Liver (tissue), 3 donors: Measurements from ENCODE around the gene OAS2.

Experiments
- FOXA1 ChIP-seq: IDR thresholded peaks from 2 replicates; pipeline ENCODE4 v1.6.1; 2016; ENCODE audit warnings: antibody characterized with exemption
- GABPA ChIP-seq, 2 donors: IDR thresholded peaks in 1 of 2; conservative IDR thresholded peaks in 1 of 2; 2 replicates each; pipeline ENCODE4 v1.6.1; 2016; ENCODE audit warnings: antibody characterized with exemption in 2 of 2, mild to moderate bottlenecking in 1 of 2, moderate library complexity in 1 of 2
- JUND ChIP-seq, 2 donors: IDR thresholded peaks; 2 replicates each; pipeline ENCODE4 v1.6.1; 2016; ENCODE audit warnings: antibody characterized with exemption in 2 of 2
- NR2F2 ChIP-seq: IDR thresholded peaks from 2 replicates; pipeline ENCODE4 v1.6.1; 2016; ENCODE audit warnings: antibody characterized with exemption
- RAD21 ChIP-seq, 2 donors: IDR thresholded peaks; 2 replicates each; pipeline ENCODE4 v1.6.1; 2016; ENCODE audit warnings: antibody characterized with exemption in 2 of 2, mild to moderate bottlenecking in 2 of 2
- RXRA ChIP-seq, 2 donors: IDR thresholded peaks; 2 replicates each; pipeline ENCODE4 v1.6.1; 2017 to 2018; ENCODE audit warnings: antibody characterized with exemption in 2 of 2, mild to moderate bottlenecking in 1 of 2
- SP1 ChIP-seq: IDR thresholded peaks from 2 replicates; pipeline ENCODE4 v1.6.1; 2018; ENCODE audit warnings: antibody characterized with exemption, mild to moderate bottlenecking
- TF ChIP-seq, protein P1 (sequence below): fragments of 150-350 bp; IDR thresholded peaks from 2 replicates; pipeline ENCODE4 v1.5.1; 2017; ENCODE audit warnings: improper control_type of control experiment, low read depth, low read length; ENCODE audit not compliant: missing input control
- TF ChIP-seq, protein P2 (sequence below): IDR thresholded peaks from 2 replicates; pipeline ENCODE4 v1.6.1; 2016; ENCODE audit warnings: antibody characterized with exemption
- donor health status: healthy.
- donor health status: healthy.

DNA sequence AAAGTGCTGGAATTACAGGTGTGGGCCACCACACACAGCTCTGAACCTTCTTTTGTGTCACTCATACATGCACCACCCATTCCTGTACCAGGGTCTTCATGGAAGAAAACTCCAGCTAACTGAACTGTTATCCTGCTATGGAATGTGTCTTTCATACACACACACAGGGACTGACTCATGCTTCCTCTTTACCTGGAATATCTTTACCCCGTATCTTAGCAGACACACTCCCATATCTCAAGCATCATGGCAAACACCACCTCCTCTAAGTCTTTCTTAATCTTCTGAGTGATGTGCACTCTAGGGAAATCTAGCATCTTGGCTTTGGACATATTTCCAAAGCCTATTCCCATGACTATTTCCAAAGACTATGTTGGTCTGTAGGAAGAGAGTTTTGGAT lies 43.2 kb downstream of the OAS2 start:
- TF ChIP-seq GABPA (IDR thresholded peaks at IDR 0.05 in 1 of 2, conservative IDR thresholded peaks at IDR 0.05 in 1 of 2), result no peak
- TF ChIP-seq, protein P1, sequence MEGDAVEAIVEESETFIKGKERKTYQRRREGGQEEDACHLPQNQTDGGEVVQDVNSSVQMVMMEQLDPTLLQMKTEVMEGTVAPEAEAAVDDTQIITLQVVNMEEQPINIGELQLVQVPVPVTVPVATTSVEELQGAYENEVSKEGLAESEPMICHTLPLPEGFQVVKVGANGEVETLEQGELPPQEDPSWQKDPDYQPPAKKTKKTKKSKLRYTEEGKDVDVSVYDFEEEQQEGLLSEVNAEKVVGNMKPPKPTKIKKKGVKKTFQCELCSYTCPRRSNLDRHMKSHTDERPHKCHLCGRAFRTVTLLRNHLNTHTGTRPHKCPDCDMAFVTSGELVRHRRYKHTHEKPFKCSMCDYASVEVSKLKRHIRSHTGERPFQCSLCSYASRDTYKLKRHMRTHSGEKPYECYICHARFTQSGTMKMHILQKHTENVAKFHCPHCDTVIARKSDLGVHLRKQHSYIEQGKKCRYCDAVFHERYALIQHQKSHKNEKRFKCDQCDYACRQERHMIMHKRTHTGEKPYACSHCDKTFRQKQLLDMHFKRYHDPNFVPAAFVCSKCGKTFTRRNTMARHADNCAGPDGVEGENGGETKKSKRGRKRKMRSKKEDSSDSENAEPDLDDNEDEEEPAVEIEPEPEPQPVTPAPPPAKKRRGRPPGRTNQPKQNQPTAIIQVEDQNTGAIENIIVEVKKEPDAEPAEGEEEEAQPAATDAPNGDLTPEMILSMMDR, result no peak
- TF ChIP-seq, protein P2, sequence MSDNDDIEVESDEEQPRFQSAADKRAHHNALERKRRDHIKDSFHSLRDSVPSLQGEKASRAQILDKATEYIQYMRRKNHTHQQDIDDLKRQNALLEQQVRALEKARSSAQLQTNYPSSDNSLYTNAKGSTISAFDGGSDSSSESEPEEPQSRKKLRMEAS, result no peak
- TF ChIP-seq RAD21 (IDR thresholded peaks at IDR 0.05), result no peak
- TF ChIP-seq NR2F2, result no peak
- TF ChIP-seq RXRA (IDR thresholded peaks at IDR 0.05), result no peak
- no peak for TF ChIP-seq SP1
- TF ChIP-seq JUND (IDR thresholded peaks at IDR 0.05), result no peak
- no peak for TF ChIP-seq FOXA1
